Measurements from ENCODE around the gene CSMD2.
A peak's percentile ranks its signal among the peaks of the same experiment; 100 is the strongest.

CSMD2 gene

GRCh38 chr1:33895396-33895795 is 269.6 kb downstream of the CSMD2 start:
- H3K4me3 ChIP-seq (ENCODE audit: low read depth, low read length): no peak overlapping the region
- TF ChIP-seq, protein P1, sequence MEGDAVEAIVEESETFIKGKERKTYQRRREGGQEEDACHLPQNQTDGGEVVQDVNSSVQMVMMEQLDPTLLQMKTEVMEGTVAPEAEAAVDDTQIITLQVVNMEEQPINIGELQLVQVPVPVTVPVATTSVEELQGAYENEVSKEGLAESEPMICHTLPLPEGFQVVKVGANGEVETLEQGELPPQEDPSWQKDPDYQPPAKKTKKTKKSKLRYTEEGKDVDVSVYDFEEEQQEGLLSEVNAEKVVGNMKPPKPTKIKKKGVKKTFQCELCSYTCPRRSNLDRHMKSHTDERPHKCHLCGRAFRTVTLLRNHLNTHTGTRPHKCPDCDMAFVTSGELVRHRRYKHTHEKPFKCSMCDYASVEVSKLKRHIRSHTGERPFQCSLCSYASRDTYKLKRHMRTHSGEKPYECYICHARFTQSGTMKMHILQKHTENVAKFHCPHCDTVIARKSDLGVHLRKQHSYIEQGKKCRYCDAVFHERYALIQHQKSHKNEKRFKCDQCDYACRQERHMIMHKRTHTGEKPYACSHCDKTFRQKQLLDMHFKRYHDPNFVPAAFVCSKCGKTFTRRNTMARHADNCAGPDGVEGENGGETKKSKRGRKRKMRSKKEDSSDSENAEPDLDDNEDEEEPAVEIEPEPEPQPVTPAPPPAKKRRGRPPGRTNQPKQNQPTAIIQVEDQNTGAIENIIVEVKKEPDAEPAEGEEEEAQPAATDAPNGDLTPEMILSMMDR (IDR thresholded peaks at IDR 0.05; ENCODE audit: control insufficient read depth, extremely low read depth, insufficient read depth): no peak
- DNase-seq (ENCODE audit: low read depth): no peak

GRCh38 chr1:33893147-33893830 is 271.7 kb downstream of the CSMD2 start:
- no peak for DNase-seq (ENCODE audit: low read depth)
- TF ChIP-seq, protein P1 (IDR thresholded peaks at IDR 0.05; ENCODE audit: control insufficient read depth, extremely low read depth, insufficient read depth): no peak

DNA sequence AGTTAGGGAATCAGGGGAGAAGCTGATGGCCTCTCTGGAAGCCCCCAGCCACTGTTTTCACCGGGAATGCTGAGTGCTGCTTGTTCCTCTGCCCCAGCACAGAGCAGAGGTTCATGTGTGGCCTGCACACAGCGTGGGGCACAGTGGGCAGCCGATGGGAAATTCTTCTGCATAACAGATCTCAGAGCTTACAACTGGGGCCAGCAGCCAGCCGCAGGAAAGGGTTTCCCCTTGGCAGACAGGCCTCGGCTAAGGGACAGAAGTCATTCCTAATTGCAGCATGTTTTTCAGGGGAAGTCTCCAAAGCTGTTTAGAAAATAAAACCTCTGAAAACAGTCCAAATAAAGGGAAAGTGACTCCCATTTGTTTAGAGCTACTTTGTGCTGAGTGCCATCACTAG is 278.5 kb downstream of the CSMD2 start:
- TF ChIP-seq, protein P1 (IDR thresholded peaks at IDR 0.05; ENCODE audit: control insufficient read depth, extremely low read depth, insufficient read depth): no peak
- DNase-seq (ENCODE audit: low read depth): no peak
- H3K4me3 ChIP-seq (ENCODE audit: low read depth, low read length): no peak overlapping the region

More at GRCh38 chr1:33893147-33893830, 271.7 kb downstream of the CSMD2 start:
- no peak overlapping the region for H3K4me3 ChIP-seq (ENCODE audit: low read depth, low read length)

DNA sequence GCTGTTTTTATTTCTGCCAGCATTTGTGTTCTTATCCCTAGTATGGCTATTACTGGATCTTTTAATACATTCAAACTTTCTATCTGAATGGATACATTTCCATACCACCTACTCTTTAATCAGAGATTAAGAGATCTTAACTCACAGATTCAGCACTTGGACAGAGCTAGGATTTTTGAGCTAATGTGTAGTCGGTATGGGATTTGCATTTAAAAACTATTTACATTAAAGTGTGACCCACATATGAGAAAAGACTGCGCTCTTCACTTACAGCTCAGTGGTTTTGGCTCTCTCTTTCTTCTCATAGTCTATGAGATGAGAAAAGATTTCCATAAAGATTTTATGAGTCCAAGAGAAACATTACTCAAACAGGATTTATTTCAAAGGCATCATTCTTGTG is 284.7 kb downstream of the CSMD2 start:
- TF ChIP-seq, protein P1 (IDR thresholded peaks at IDR 0.05; ENCODE audit: control insufficient read depth, extremely low read depth, insufficient read depth): no peak
- DNase-seq (ENCODE audit: low read depth): no peak
- H3K4me3 ChIP-seq (ENCODE audit: low read depth, low read length): no peak overlapping the region

DNA sequence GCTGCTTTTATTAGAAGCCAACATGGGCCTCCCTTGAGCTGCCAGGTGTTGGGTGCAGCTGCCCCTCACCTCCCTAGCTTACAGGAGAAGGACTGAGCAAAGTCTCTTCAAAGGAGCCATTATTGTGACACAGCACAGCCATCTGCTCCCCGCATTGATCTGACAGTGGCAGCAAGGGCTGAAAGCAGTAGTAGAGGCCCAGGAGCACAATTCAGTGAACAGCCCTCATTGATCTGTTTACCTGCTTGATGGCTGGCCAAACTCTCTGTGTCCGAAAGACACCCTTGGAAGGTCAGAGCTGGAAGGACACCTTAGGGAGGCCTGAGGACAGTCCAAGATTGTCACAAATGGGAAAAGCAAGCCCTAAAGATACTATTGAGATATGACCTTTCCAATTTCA is 286.6 kb downstream of the CSMD2 start:
- TF ChIP-seq, protein P1 (IDR thresholded peaks at IDR 0.05; ENCODE audit: control insufficient read depth, extremely low read depth, insufficient read depth): no peak
- H3K4me3 ChIP-seq (ENCODE audit: low read depth, low read length): no peak overlapping the region
- DNase-seq (ENCODE audit: low read depth): no peak

GRCh38 chr1:33876970-33877650 is 287.9 kb downstream of the CSMD2 start:
- TF ChIP-seq, protein P1 (IDR thresholded peaks at IDR 0.05; ENCODE audit: control insufficient read depth, extremely low read depth, insufficient read depth): no peak
- no peak overlapping the region for H3K4me3 ChIP-seq (ENCODE audit: low read depth, low read length)
- DNase-seq (ENCODE audit: low read depth): peak; percentile 11

Measured in LNCaP clone FGC (cell line).